ENCODE data around the gene MAP1LC3B2.

DNA sequence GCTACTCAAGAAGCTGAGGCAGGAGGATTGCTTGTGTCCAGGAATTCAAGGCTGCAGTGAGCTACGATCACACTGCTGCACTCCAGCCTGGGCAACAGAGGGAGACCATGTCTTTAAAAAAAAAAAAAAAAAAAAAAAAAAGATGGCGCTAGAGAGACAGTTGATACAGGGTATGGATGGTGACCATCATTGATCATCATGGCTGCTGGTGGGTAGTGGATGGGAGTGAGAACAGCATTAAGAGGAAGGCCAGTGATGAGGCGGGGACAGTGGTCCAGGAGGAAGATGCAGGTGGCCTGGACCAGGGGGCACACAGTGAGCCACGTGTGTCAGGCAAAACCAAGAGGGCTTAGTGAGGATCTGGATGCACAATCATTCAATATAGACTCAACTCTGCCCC lies 26.8 kb upstream of the MAP1LC3B2 start:
- no peak for TF ChIP-seq EP300 (IDR thresholded peaks at IDR 0.05)
- TF ChIP-seq CTCF (IDR thresholded peaks at IDR 0.05) = no peak
- no peak for TF ChIP-seq POLR2A (IDR thresholded peaks at IDR 0.05)

Measured in stomach (tissue), 4 donors.